Measurements from ENCODE around the gene GBX2.

DNA sequence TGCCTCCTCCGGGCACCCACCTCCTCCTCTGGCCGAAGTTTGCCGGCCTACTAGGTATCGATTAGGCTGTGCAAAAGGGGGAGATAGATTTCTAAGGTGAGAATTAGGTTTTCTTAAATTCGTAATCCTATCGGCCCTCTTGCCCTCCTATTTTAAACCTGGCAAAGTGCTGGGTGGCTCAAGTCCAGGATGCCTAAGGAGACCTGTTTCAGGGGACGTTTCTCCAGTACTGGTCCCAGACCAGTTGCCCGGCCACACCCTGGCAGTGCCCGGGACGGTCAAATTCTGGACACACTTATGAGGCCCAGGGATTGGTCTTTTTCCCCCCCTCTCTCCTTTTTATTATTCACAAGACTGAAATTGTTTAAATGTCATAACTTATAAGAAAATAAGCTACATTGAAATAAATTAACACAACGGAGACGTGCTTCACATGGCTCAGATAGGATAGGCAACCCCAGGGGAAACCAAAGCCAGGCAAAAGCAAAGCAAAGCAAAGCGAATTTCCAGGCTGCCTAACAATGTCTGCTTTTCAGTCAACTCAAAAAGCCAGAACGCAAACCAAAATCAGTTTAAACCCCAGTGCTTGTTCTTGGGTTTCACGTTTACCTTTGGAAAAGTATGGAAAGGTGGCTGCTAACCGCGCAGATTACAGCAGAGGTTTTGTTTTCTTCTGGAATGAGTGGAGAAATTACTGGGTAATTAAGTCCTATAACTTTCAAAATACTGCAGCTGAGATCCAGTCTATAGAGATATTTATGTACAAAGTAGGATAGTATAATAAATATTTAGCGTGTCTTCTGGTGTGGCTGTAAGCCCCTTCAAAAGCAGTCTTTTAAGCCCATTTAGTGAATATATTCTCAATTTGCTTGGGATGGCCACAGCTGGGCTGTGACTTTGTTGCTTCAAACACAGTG lies 3.0 kb downstream of the GBX2 start:
- TF ChIP-seq, protein P1, sequence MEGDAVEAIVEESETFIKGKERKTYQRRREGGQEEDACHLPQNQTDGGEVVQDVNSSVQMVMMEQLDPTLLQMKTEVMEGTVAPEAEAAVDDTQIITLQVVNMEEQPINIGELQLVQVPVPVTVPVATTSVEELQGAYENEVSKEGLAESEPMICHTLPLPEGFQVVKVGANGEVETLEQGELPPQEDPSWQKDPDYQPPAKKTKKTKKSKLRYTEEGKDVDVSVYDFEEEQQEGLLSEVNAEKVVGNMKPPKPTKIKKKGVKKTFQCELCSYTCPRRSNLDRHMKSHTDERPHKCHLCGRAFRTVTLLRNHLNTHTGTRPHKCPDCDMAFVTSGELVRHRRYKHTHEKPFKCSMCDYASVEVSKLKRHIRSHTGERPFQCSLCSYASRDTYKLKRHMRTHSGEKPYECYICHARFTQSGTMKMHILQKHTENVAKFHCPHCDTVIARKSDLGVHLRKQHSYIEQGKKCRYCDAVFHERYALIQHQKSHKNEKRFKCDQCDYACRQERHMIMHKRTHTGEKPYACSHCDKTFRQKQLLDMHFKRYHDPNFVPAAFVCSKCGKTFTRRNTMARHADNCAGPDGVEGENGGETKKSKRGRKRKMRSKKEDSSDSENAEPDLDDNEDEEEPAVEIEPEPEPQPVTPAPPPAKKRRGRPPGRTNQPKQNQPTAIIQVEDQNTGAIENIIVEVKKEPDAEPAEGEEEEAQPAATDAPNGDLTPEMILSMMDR (IDR thresholded peaks at IDR 0.05; ENCODE audit: control extremely low read depth in 1 of 3, insufficient read depth in 1 of 3, low read depth in 1 of 3, low read length in 3 of 3) = no peak
- TF ChIP-seq POLR2A (IDR thresholded peaks at IDR 0.05; ENCODE audit: control extremely low read depth in 1 of 2, low read depth in 2 of 2, low read length in 2 of 2) (no peak), SIX5 (IDR thresholded peaks at IDR 0.05; ENCODE audit: low read depth, low read length) (no peak), EZH2 (IDR thresholded peaks at IDR 0.05; ENCODE audit: low read depth, low read length, severe bottlenecking) (no peak), POLR2AphosphoS5 (IDR thresholded peaks at IDR 0.05; ENCODE audit: low read depth, low read length) (no peak), SP1 (IDR thresholded peaks at IDR 0.05; ENCODE audit: low read depth, low read length) (no peak), CHD2 (IDR thresholded peaks at IDR 0.05; ENCODE audit: low read length) (no peak), KDM1A (IDR thresholded peaks at IDR 0.05; ENCODE audit: borderline replicate concordance, low read length) (no peak), NRF1 (IDR thresholded peaks at IDR 0.05; ENCODE audit: low read depth, low read length) (no peak), CEBPB (IDR thresholded peaks at IDR 0.05; ENCODE audit: low read depth, low read length) (no peak), RFX5 (IDR thresholded peaks at IDR 0.05; ENCODE audit: borderline replicate concordance, low read depth, low read length) (no peak), ASH2L (IDR thresholded peaks at IDR 0.05; ENCODE audit: low read length) (no peak), YY1 (IDR thresholded peaks at IDR 0.05; ENCODE audit: low read depth, low read length) (no peak)

All from H1 (cell line).